ENCODE results near the gene UBAP2L. TPM values are rescaled to one million over a fixed set of nuclear protein-coding genes. Genes with fewer than 3 reads are reported as not detected.

Gene UBAP2L
- total and polyA plus RNA-seq, 9 of the 15 experiments (the other 6 are each of a cell fraction or from before 2014, with no cell fraction given): 75.0 to 245 (median 119) TPM

DNA sequence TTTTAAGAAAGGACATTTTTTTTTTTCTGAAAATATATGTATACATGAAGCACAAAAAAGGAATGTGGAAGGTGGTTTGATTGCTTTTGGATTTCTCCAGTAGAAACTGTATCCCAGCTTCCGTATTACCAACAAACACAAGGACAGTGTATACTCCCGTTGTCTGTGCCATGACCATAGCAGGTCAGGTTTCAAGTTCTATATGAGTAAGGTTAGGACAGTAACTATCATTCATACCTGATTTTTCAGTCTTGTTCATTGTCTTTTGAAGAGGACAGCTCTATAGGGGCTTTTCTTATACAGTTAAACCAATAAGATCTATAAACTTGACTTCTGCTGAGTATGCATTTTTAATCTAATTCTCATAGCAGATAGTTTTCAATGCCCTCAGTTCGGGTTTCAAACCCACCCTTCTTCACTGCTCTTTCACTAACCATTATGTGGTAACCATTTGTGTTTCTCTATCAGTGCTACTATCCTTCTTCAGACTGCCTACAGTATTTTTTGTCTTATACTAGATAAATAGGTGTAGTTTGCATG is 19.6 kb downstream of the UBAP2L start:
- no peak overlapping the region for H2AFZ ChIP-seq (ENCODE audit: low read depth, low read length)
- POLR2A ChIA-PET: interaction anchor here (0.6 kb wide), 1 partner anchor 83 kb away, joined by 3 read pairs; no protein-coding TSS in a partner anchor
- H3K4me3 ChIP-seq: no peak overlapping the region
- in situ Hi-C loops (cut with MboI) (no loop called here), intact Hi-C loops (cut with micrococcal nuclease) (no loop called here)
- WGBS (ENCODE audit: insufficient coverage, low coverage, missing lambda C conversion rate): 96% methylated on average over 3 of the region's 3 CpGs
- H3K4me1 ChIP-seq (replicated peaks in 1 of 2; ENCODE audit: control insufficient read depth in 2 of 2, insufficient read depth in 2 of 2, low read length in 2 of 2): no peaks in the 10 kb centered on the region
- peaks cover 49% of the 10 kb centered on the region for H3K79me2 ChIP-seq (ENCODE audit: control insufficient read depth, insufficient read depth, low read length)
- no peak overlapping the region for H3K9ac ChIP-seq (ENCODE audit: insufficient read depth in 1 of 2, low read depth in 2 of 2, low read length in 2 of 2)
- no peak overlapping the region for H3K4me2 ChIP-seq (ENCODE audit: insufficient read depth, low read length)
- no TSS peak for BruUV-seq (replicated peaks)
- CTCF ChIA-PET (ENCODE audit: low intra/inter-chr PET ratio): no interaction called here
- H3K27ac ChIP-seq (ENCODE audit: extremely low read depth, low read depth, low read length): no peak overlapping the region
- H3K9me3 ChIP-seq (replicated peaks; ENCODE audit: control insufficient read depth, insufficient read depth, low read depth, low read length): no peaks in the 10 kb centered on the region
- no peaks in the 10 kb centered on the region for H3K9me1 ChIP-seq (ENCODE audit: control insufficient read depth, insufficient read depth, low read length)
- H3K36me3 ChIP-seq (ENCODE audit: control insufficient read depth, insufficient read depth, low read length): peaks cover 95% of the 10 kb centered on the region
- no peaks in the 10 kb centered on the region for H3K27me3 ChIP-seq (ENCODE audit: control insufficient read depth in 2 of 2, insufficient read depth in 2 of 2, low read length in 2 of 2)
- ATAC-seq (no peak), DNase-seq (ENCODE audit: extremely low read depth in 1 of 4, low spot score in 3 of 4) (no peak), FAIRE-seq (no peak)
- H4K20me1 ChIP-seq (replicated peaks; ENCODE audit: control insufficient read depth, insufficient read depth, low read length): peaks cover 6% of the 10 kb centered on the region; the same call in 1 of the 2 replicates
- TF ChIP-seq PHB2 (IDR thresholded peaks at IDR 0.05; ENCODE audit: low read depth) (no peak), YY1 (IDR thresholded peaks at IDR 0.05; ENCODE audit: borderline replicate concordance in 1 of 3, control insufficient read depth in 1 of 3, extremely low read depth in 1 of 3, insufficient read depth in 3 of 3, insufficient read length in 1 of 3, insufficient replicate concordance in 2 of 3, low read depth in 1 of 3, low read length in 2 of 3) (no peak), SP2 (IDR thresholded peaks at IDR 0.05; ENCODE audit: extremely low read depth, low read depth, low read length, poor library complexity, severe bottlenecking) (no peak), RAD21 (CRISPR knock-in tag; conservative IDR thresholded peaks at IDR 0.05 in 1 of 2, IDR thresholded peaks at IDR 0.05 in 1 of 2) (no peak), MTA1 (IDR thresholded peaks at IDR 0.05; ENCODE audit: borderline replicate concordance) (no peak), ZNF316 (IDR thresholded peaks at IDR 0.05) (peak; percentile 94), MEF2A (IDR thresholded peaks at IDR 0.05; ENCODE audit: control insufficient read depth, low read depth, low read length) (no peak), HDAC6 (IDR thresholded peaks at IDR 0.05; ENCODE audit: low read depth, low read length) (no peak), MAFK (IDR thresholded peaks at IDR 0.05; ENCODE audit: low read length) (peak; percentile 93), MAFG (tag; conservative IDR thresholded peaks at IDR 0.05) (peak; percentile 84), ZNF24 (IDR thresholded peaks at IDR 0.05) (no peak)
- TF ChIP-seq, protein P1, sequence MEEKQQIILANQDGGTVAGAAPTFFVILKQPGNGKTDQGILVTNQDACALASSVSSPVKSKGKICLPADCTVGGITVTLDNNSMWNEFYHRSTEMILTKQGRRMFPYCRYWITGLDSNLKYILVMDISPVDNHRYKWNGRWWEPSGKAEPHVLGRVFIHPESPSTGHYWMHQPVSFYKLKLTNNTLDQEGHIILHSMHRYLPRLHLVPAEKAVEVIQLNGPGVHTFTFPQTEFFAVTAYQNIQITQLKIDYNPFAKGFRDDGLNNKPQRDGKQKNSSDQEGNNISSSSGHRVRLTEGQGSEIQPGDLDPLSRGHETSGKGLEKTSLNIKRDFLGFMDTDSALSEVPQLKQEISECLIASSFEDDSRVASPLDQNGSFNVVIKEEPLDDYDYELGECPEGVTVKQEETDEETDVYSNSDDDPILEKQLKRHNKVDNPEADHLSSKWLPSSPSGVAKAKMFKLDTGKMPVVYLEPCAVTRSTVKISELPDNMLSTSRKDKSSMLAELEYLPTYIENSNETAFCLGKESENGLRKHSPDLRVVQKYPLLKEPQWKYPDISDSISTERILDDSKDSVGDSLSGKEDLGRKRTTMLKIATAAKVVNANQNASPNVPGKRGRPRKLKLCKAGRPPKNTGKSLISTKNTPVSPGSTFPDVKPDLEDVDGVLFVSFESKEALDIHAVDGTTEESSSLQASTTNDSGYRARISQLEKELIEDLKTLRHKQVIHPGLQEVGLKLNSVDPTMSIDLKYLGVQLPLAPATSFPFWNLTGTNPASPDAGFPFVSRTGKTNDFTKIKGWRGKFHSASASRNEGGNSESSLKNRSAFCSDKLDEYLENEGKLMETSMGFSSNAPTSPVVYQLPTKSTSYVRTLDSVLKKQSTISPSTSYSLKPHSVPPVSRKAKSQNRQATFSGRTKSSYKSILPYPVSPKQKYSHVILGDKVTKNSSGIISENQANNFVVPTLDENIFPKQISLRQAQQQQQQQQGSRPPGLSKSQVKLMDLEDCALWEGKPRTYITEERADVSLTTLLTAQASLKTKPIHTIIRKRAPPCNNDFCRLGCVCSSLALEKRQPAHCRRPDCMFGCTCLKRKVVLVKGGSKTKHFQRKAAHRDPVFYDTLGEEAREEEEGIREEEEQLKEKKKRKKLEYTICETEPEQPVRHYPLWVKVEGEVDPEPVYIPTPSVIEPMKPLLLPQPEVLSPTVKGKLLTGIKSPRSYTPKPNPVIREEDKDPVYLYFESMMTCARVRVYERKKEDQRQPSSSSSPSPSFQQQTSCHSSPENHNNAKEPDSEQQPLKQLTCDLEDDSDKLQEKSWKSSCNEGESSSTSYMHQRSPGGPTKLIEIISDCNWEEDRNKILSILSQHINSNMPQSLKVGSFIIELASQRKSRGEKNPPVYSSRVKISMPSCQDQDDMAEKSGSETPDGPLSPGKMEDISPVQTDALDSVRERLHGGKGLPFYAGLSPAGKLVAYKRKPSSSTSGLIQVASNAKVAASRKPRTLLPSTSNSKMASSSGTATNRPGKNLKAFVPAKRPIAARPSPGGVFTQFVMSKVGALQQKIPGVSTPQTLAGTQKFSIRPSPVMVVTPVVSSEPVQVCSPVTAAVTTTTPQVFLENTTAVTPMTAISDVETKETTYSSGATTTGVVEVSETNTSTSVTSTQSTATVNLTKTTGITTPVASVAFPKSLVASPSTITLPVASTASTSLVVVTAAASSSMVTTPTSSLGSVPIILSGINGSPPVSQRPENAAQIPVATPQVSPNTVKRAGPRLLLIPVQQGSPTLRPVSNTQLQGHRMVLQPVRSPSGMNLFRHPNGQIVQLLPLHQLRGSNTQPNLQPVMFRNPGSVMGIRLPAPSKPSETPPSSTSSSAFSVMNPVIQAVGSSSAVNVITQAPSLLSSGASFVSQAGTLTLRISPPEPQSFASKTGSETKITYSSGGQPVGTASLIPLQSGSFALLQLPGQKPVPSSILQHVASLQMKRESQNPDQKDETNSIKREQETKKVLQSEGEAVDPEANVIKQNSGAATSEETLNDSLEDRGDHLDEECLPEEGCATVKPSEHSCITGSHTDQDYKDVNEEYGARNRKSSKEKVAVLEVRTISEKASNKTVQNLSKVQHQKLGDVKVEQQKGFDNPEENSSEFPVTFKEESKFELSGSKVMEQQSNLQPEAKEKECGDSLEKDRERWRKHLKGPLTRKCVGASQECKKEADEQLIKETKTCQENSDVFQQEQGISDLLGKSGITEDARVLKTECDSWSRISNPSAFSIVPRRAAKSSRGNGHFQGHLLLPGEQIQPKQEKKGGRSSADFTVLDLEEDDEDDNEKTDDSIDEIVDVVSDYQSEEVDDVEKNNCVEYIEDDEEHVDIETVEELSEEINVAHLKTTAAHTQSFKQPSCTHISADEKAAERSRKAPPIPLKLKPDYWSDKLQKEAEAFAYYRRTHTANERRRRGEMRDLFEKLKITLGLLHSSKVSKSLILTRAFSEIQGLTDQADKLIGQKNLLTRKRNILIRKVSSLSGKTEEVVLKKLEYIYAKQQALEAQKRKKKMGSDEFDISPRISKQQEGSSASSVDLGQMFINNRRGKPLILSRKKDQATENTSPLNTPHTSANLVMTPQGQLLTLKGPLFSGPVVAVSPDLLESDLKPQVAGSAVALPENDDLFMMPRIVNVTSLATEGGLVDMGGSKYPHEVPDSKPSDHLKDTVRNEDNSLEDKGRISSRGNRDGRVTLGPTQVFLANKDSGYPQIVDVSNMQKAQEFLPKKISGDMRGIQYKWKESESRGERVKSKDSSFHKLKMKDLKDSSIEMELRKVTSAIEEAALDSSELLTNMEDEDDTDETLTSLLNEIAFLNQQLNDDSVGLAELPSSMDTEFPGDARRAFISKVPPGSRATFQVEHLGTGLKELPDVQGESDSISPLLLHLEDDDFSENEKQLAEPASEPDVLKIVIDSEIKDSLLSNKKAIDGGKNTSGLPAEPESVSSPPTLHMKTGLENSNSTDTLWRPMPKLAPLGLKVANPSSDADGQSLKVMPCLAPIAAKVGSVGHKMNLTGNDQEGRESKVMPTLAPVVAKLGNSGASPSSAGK (IDR thresholded peaks at IDR 0.05): no peak
